Posterior vena cava (tissue), 2 donors: Measurements from ENCODE around the gene SCN9A. TPM values are rescaled to one million over a fixed set of nuclear protein-coding genes. Genes with fewer than 3 reads are reported as not detected.
"Not testable (repeated sequence)": the region's sequence is repeated elsewhere in the genome, so short reads cannot be mapped to it uniquely, and the experiment has no call there.

ENCODE experiments used
- DNase-seq: peaks from one replicate; pipeline ENCODE4 v3.0.0-alpha.2; 2020; ENCODE audit warnings: low spot score
- intact Hi-C, 2 donors: fragments of 100-400 bp; cut with DNase I; formaldehyde crosslinking; loops; one replicate each; pipeline versions ENCODE4 v1.14.1 to v1.14.2; 2022 to 2023
- long read RNA-seq, 2 donors: library from polyadenylated mRNA; unstranded; transcript quantifications; one replicate each; pipeline ENCODE4 v2.0.0, GENCODE V29; 2020 to 2021
- total RNA-seq, 2 donors: library from RNA; stranded (reverse); fragmentation: NEBNext Ultra II Directional; extraction: Animal tissue kit (Norgen Biotek cat#: 25700); gene quantifications; one replicate each; pipeline ENCODE4 v1.2.1, GENCODE V29; 2021
- donor health status: DM: yes; HTN: yes; CAD: no.
- donor health status: DM: yes; HTN: yes; CAD: no.

SCN9A gene
- 1 to 10 TPM; 2.5 to 5.7 TPM for total RNA-seq
- long read RNA-seq, donor 1, partial matches to known transcripts, result 1 of 1 reads
- long read RNA-seq, donor 1, other reads (novel, unspliced or antisense), result 0 of 1 reads
- long read RNA-seq, donor 2, partial matches to known transcripts, result 1 of 1 reads
- long read RNA-seq, donor 2, other reads (novel, unspliced or antisense), result 0 of 1 reads

DNA sequence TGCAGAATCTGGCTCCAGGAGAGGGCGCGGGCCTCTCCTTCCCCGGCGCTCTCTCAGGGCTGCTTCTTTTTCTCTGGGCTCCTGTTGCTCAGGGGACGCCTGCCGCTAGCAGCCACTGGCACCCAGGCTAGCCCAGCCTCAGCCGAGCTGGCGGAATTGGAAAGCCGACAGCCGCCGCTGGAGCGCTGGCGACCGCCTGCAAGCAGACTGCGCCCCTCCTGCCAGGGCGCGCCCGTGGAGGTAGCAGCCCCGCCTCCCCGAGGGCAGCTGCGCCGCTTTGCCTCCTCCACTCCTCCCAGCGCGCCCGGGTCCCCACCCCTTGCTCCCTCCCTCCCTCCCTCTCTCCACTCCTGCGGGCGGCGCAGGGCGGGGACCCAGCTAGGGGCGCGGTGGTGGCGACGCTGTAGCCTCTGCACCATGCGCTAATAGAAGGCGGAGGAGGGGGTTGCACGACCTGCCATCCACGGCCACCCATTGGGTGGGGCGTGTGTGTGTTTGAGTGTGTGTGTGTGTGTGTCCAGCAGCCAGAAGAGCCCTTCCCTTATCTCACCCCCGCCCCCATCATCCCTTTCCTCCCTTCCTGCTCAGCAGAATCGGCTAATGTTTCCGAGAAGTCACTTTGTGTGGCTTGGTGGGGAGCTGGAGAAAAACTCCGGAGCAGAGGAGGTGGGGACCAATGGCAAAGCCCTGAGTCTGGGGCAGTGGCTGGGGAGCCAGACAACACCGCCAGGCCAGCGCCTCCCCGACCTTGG, at the start of gene SCN9A:
SCN9A (minus strand) TSS at position 209 of the 752 bp plus-strand sequence. CDS start 64,188 bp downstream, outside the sequence.
- intact Hi-C loops, result no loop called here
- DNase-seq, result peak; percentile 90

DNA sequence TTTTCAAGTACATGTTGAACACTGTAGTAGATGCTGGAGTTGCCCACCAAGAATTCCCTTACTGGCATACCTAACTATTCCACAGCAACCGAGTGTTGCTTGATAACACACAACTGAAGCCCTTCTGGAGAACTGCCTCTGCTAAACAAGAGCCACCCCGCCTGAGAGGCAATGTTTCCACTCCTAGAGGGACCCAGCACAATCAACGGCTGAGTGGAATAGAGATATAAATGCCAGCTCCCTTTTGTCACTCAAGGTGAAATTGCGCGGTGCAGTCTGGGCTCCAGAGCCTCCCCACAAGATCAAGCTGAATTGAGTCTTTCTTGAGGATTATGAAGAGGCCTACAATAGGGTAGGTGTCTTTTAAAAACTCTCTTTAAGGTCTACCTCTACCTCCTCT, 49.1 kb upstream of the SCN9A start:
- intact Hi-C loops, result no loop called here
- peak; percentile 54 for DNase-seq

DNA sequence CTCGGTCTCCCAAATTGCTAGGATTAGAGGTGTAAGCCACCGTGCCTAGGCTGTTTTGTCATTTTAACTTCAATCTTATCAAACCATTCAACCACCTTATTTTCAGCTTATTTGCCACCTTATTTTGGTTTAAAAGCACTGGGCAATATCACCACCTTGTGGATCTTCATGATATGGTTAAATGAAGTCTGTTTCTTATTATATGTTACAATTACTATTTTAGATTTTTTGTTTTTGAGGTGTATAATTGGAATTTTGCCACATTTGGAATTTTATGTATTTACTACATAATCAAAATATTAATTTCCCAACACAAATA, 43.8 kb upstream of the SCN9A start:
- intact Hi-C loops, result no loop called here
- DNase-seq, result no peak

DNA sequence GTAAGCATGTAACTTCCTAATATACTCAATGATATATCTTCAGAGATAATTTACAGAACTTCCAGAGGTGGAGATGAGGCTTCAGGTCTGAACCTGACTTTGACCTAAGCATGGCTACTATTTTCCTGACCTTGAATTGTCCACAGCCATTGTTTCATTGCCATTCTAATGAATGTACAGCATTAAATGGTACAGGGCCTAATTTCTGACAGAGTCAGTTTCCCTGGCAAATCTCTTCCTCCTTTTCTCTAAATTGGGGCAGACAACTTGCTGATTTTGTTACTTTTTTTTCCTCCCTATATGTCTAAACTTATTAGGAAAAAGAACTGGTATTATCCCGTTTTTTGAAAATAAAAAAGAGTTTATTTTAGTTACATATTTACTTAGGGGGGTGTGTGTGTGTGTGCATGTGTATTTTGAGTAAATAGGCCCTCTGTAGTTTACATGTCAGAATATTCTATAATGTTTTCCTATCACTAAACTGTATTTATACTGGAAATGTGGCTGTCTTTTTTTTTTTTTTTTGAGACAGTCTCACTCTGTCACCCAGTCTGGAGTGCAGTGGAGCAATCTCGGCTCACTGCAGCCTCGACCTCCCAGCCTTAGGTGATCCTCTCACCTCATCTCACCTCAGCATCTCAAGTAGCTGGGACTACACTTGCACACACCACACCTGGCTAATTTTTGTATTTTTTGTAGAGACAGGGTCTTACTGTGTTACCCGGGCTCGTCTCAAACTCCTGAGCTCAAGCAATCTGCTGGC, 43.3 kb upstream of the SCN9A start:
- intact Hi-C loops, result no loop called here
- DNase-seq, result no peak

DNA sequence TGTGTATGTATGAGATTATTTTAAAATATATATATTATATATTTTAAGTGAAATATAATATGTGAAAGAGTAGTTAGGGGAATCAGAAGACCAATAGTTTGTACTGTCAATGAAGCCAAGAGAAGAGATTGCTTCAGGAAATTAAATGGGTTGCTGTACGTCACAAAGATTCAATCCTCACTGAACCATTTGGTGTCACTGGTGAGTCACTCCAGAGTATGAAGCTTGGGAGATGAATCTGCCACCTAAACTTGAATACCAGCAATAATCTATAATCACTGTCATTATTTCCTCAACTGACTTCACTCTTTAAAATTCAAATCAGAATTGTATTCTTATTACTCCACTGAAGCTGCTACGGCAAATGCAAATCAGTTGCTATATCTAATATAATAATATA, 41.9 kb upstream of the SCN9A start:
- intact Hi-C loops, result no loop called here
- no peak for DNase-seq

DNA sequence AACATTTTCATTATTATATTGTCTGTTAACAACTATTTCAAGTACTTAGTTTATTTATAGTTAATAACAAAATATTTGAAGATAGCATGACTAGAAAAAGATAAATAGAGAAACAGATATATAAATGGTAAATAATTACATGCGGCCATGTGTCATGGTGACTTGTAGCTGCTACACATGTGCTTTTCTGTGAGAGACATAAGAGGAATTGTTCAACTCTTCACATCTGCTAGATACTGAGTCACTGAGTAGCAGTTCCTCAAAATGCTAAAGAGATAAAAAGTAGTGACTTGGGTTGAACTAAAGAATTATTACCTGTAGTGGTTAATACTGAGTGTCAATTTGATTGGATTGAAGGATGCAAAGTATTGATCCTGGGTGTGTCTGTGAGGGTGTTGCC, 37.5 kb upstream of the SCN9A start:
- DNase-seq, result no peak
- intact Hi-C loops, result no loop called here

DNA sequence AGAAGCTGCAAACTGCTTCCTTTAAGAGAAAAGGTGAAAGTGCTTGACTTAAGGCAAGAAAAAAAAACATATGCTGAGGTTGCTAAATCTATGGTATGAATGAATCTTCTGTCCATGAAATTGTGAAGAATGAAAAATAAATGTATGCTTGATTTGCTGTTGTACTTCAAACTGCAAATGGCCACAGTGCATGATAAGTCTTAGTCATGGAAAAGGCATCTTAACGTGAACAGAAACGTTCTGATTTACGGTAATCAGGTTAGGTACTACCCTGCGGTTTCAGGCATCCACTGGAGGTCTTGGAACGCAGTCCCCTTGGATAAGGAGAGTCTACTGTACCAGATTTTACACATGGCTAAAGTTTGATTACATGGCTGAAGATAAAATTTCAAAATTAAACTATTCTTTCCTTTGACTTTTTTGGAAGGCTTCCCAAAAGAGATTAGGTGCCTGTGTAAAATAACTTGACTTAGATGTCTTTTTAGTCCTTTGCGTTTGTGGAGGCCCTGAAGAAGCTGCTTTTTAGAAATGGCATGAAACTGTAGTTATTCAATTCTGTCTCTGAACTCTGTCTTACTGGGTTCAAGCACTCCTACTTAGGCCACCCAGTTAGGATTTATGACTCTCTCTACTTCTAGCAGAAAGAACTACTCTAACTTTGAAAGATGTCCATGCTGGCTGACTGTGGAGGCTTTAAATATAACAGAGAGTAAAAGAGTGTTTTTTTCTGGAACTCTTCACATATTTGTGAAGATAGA, 35.9 kb upstream of the SCN9A start:
- intact Hi-C loops, result no loop called here
- no peak for DNase-seq

DNA sequence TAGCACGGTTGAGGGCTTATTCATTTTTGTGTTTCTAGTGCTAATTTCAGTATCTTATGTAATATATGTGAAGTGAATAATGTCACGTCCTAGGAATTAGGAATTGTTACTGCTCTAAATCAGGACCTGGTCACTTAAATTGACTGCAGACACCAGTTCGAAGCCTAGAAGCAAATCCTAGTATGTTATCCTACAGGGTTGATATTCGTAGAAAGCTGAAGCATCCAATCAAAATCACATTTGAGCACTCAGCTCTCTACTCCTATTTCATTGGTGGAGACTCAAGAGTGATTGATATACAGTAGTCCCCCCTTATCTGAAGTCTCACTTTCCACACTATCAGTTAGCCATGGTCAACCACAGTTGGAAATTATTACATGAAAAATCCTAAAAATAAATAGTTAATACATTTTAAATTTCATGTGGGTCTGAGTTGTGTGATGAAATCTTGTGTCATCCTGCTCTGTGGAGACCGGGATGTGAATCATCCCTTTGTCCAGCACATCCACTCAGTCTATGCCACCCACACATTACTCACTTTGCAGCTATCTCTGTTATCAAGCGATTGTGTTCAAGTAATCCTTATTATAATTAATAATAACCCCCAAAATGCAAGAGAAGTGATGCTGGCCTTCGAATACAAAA, 35.2 kb upstream of the SCN9A start:
- DNase-seq, result no peak
- intact Hi-C loops, result no loop called here

DNA sequence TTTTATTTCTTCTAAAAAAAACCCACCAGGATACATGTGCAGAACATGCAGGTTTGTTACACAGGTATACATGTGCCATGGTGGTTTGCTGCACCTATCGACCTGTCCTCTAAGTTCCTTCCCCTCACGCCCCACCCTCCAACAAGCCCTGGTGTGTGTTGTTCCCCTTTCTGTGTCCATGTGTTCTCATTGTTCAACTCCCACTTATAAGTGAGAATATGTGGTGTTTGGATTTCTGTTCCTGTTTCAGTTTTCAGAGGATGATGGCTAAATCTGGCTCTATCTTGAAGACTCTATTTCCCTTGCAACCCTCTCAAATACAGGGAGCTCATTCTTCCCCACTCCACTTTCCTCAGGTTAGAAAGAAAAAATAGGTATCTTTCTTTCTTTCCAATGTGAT, 32.0 kb upstream of the SCN9A start:
- DNase-seq, intact Hi-C loops: not testable (repeated sequence)

DNA sequence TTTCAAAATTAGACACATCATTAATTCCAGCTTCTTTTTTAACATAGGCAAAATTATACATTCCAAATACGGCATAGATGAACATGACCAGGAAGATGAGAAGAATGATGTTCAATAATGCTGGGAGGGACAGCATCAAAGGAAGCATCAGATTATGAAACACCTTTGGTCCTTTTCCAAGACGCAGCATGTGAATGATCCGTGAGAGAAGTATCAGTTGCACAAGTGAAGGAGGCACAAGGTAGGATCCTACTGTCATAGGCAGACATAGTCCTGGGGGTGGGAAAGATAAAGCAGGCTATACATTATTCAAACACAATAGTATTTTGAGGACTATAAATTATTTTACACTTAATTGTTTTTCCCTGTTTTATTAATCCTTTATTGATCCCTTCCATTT, 30.6 kb upstream of the SCN9A start:
- DNase-seq, result no peak
- intact Hi-C loops, result no loop called here

DNA sequence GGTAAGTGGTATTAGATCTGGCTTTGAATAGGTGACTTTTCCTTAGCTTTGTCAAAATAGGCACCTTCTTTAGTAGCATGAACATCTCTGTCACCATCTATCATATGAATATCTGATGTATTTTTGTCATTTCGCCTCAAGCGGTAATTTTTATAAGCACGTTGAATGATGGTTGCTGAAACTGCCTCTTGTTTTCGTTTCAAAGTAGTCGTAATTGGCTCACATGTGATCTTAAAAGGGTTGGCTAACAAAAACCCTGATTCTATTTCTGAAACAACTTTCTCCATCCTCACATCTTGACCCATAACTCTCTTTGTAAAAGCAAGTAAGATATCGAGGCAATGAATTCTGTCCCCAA, 29.8 kb upstream of the SCN9A start:
- no peak for DNase-seq
- intact Hi-C loops, result no loop called here

DNA sequence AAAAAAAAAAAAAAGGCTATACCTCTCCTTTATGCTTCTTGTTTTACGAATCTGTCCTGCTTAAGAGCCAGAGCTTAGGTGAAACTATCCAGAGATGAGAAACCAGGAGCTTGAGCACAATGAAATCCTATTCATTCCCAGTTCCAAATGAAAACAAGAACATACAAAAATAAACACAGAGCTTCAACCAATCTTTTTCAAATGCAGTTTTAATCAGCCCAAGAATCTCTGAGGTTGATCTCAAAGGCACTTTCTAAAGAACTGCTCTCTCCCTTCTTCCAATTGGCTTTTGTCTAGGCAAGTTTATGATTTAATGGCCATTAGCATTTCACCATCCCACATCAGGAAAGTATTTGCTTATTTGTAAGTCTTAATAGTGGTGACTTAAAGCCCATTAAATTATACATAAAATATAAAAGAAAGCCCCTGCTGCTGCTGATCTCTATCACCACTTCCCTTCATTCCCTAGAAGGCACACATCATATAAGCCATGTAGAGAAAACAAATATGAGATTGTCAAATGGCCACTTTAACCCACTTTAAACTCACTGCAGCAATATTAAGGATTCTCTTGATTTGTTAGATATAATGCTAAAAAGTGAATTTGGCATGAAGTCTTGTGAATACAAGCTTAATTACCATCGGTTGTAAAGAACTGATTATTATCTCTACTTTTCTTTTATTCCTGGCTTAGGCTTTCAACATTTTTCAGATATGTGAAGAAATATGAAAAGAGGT, 29.3 kb upstream of the SCN9A start:
- DNase-seq, result no peak
- intact Hi-C loops, result no loop called here

DNA sequence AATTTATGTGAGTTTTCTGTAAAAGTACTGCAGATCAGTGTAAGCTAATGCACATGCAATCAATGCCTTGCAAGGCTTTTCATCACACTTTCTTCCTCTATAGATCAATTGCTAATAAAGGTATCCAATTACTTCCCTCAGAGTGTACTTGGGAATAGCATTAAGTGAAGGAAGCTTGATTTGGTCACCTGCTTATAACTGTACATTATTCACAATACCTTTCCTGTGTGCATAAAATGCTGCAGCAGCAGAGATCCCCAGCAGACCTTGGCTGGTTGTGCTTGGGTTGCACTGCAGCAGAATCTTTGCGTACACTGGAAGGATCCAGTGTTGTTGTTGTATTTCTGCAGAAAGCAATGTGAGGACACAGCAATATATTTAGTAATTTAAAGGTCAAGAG, 18.5 kb upstream of the SCN9A start:
- intact Hi-C loops, result no loop called here
- DNase-seq, result no peak

DNA sequence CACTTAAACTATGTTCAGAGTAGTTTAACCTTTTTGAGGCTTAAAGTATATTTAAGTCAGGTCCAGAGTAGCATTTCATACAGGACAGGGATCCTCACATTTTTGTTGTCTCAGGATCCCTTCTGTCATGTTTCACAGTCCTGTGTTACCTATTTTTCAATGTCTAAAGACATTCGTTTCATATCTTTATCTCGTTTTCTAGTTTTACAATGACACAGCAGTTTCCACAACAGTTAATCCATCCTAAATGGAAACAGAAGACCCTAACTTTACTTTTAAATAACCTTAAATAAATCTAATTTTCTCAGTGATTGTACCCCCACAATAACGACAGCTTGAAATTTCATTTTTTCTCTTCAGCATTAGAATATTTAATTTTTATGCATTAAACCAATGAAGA, 17.3 kb upstream of the SCN9A start:
- intact Hi-C loops, result no loop called here
- DNase-seq, result no peak

DNA sequence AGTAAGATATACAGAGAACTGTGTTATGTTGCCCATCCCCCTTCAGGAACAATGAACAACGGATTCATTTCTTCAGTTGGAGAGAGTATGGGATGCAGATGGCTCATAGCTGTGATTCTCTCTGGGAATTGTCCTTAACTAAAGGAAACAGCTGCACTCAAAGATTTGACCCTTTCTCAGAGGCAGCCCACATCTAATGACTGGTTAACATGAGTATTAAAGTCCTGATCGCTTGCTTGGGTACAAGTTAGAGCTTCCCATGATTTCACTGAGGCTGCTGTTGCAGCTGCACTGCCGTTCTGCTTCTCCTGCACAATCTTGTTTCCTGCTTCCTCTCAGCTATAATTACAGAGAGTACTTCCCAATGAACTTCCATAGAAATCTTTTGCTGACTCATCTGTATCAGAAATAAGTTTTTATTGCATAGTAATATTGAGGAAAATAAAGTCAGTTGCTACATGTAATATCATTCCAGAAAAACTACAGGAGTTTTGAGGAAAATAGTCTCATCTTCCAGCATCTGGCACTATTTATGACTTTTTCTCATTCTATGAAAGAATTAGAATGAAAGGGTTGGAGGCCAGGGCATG, 12.8 kb upstream of the SCN9A start:
- intact Hi-C loops, result no loop called here
- DNase-seq, result no peak

DNA sequence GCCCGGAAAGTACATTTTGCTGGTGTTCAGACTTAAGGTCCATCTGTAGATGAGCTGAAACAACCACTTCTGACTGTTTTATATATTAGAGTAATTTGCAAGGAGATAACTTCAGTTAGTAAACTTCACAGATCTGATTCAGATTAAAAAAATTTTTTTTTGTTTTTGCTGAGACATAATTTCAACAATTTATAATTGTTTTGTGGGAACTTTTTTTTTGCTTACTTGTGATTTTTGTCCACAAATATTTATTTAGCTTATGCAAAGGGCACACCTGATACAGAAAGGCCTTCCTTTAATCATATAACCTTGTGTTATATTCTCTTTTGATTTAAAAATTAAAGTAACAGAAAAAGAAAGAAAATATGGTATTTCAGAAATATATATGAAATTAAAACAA, 9.6 kb upstream of the SCN9A start:
- intact Hi-C loops, result no loop called here
- no peak for DNase-seq

DNA sequence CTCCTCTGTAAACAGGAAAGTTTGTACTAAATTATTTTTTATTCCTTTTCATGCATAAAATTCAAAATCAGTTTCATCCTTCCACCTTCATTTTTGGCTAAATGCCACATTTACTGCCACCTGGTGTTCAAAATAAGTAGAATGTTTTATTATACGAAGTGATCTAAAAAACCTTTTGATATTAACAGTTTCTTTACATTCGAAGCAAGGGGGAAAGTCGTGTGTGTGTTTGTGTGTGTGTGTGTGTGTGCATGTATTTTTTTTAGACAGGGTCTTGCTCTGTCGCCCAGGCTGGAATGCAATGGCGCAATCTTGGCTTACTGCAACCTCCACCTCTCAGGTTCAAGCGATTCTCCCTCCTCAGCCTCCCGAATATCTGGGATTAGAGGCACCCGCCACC, 9.0 kb upstream of the SCN9A start:
- no peak for DNase-seq
- intact Hi-C loops, result no loop called here

DNA sequence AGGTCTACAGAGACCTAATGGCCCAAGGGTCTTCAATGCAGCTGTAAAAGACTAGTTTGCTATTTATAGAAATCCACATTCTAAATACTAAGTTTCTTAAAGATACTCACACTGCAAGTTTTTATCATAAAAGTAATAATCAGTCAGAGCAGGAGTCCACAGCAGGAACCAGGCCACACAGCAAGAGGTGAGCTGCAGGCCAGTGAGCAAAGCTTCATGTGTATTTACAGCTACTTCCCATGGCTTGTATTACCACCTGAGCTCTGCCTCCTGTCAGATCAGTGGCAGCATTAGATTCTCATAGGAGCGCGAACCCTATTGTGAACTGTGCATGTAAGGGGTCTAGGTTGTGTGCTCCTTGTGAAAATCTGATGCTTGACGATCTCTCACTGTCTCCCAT, 6.7 kb upstream of the SCN9A start:
- intact Hi-C loops, result no loop called here
- no peak for DNase-seq

DNA sequence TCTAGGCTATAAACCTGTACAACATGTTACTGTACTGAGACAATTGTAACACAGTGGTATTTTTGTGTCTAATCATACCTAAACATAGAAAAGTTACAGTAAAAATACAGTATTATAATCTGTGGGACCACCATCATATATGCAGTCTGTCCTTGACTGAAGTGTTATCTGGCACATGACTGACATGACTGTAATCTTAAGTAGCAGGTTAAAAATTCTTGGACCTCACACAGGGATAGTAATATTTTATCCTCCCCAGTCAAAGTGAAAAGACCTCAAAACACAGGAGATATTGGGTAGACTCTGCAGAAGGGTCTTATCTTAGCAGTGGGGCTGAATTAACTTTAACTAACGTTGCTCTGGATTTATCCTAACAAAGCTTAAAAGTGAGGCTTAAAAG, 4.9 kb upstream of the SCN9A start:
- intact Hi-C loops, result no loop called here
- no peak for DNase-seq
